Measurements from ENCODE around the gene NOTCH2. TPM values are rescaled to one million over a fixed set of nuclear protein-coding genes. Genes with fewer than 3 reads are reported as not detected.
A peak's percentile ranks its signal among the peaks of the same experiment; 100 is the strongest.

The NOTCH2 gene
- total RNA-seq, 1 donor from 2014 or later, result 180 TPM

DNA sequence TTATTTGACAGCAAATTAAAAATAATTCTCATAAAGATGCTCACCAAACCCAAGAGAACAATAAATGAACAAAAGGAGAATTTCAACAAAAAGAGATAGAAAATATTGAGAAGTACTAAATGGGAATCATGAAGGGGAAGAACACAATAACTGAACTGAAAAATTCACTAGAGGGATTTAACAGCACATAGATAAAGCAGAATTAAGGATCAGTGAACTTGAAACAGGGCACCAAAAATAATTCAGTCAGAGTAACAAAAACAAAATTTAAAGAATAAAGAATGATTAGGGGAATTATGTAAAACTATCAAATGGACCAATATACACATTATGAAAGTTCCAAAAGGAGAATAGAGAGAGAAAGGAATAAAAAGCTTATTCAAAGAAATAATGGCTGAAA lies 181.0 kb downstream of the NOTCH2 start:
- H3K27me3 Mint-ChIP-seq (ENCODE audit: unreplicated experiment), result peaks cover 3% of the 10 kb centered on the region
- H3K4me3 Mint-ChIP-seq (ENCODE audit: unreplicated experiment), result no peak overlapping the region
- H3K9me3 Mint-ChIP-seq (ENCODE audit: unreplicated experiment), result peaks cover 14% of the 10 kb centered on the region
- no peaks in the 10 kb centered on the region for H3K4me1 Mint-ChIP-seq (ENCODE audit: unreplicated experiment)
- TF ChIP-seq CTCF (IDR thresholded peaks at IDR 0.05), result no peak
- no peak overlapping the region for H3K27ac Mint-ChIP-seq (ENCODE audit: unreplicated experiment)
- no peaks in the 10 kb centered on the region for H3K36me3 Mint-ChIP-seq (ENCODE audit: unreplicated experiment)
- no peak for DNase-seq (ENCODE audit: extremely low spot score, unreplicated experiment)

- H3K9me3 Mint-ChIP-seq (ENCODE audit: unreplicated experiment), result peaks cover 14% of the 10 kb centered on the region
- no peak overlapping the region for H3K27ac Mint-ChIP-seq (ENCODE audit: unreplicated experiment)
- peaks cover 3% of the 10 kb centered on the region for H3K27me3 Mint-ChIP-seq (ENCODE audit: unreplicated experiment)
- no peaks in the 10 kb centered on the region for H3K36me3 Mint-ChIP-seq (ENCODE audit: unreplicated experiment)
- TF ChIP-seq CTCF (IDR thresholded peaks at IDR 0.05), result no peak
- H3K4me1 Mint-ChIP-seq (ENCODE audit: unreplicated experiment), result no peaks in the 10 kb centered on the region
- H3K4me3 Mint-ChIP-seq (ENCODE audit: unreplicated experiment), result no peak overlapping the region
- DNase-seq (ENCODE audit: extremely low spot score, unreplicated experiment), result no peak
These were observed 182.0 kb downstream of the NOTCH2 start for GRCh38 chr1:119887427-119887826.

DNA sequence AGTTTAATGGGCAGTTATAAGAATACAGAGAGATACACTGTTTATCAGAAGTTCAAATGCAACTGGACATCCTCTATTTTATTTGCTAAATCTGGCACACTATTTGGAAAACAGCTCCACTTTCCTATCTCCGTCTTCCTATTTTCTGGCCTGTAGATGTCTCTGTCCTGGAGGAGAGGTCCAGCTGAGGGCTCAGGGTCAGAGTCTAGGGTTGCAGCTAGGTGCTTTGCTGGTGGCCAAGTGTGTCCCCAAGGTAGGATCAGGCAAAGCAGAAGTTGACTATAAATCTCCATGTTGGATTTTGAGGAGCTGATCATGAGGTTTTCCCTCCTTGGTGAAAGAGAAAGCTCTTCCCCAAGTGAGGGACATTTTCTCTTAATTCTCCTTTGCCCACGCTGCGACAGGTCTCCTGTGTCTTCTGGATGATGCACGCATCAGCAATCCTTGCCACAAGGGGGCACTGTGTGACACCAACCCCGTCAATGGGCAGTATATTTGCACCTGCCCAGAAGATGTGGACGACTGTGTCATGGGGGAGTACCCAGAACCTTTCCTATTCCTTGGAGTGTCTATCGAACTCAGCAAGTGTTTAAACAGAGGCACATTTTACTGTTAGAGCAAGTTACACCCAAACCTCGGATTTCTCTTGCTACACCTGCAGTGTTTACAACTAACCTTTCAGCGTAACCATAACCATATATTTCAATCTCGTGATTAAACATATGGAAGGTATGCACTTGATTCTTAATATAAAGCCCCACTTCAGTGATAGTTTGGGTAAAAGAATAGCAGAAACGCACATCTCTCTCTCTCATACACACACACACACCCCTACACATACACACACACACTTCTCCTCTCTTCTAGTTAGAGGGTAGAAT lies 183.3 kb downstream of the NOTCH2 start:
- Mint-ChIP-seq H3K27me3 (ENCODE audit: unreplicated experiment) (peaks cover 3% of the 10 kb centered on the region), H3K36me3 (ENCODE audit: unreplicated experiment) (no peaks in the 10 kb centered on the region), H3K27ac (ENCODE audit: unreplicated experiment) (no peak overlapping the region), H3K4me3 (ENCODE audit: unreplicated experiment) (no peak overlapping the region), H3K4me1 (ENCODE audit: unreplicated experiment) (no peaks in the 10 kb centered on the region), H3K9me3 (ENCODE audit: unreplicated experiment) (peaks cover 14% of the 10 kb centered on the region)
- DNase-seq (ENCODE audit: extremely low spot score, unreplicated experiment), result no peak
- TF ChIP-seq CTCF (IDR thresholded peaks at IDR 0.05), result peak; percentile 78

GRCh38 chr1:119884711-119885110 lies 184.8 kb downstream of the NOTCH2 start:
- Mint-ChIP-seq H3K4me3 (ENCODE audit: unreplicated experiment) (no peak overlapping the region), H3K9me3 (ENCODE audit: unreplicated experiment) (peaks cover 14% of the 10 kb centered on the region), H3K4me1 (ENCODE audit: unreplicated experiment) (no peaks in the 10 kb centered on the region), H3K36me3 (ENCODE audit: unreplicated experiment) (no peaks in the 10 kb centered on the region), H3K27ac (ENCODE audit: unreplicated experiment) (no peak overlapping the region), H3K27me3 (ENCODE audit: unreplicated experiment) (peaks cover 12% of the 10 kb centered on the region)
- no peak for TF ChIP-seq CTCF (IDR thresholded peaks at IDR 0.05)
- no peak for DNase-seq (ENCODE audit: extremely low spot score, unreplicated experiment)

DNA sequence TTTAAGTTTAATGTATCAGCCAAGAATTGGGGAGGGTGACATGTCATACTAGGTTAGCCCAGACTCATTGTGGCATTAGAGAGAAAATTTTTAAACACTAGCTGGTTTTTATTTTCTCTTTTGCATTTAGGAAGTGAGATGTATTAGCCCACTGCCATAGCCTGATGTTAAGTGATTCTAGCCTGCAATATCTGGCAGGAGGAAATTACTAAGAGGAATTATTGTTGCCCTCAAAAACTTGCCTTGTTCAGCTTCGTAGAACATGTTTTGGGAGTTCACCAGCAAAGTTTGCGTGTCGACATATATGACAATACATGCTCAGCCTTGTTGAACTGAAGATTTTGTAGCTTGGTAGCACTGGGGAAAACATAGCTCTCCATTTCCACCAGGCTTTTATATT lies 185.6 kb downstream of the NOTCH2 start:
- Mint-ChIP-seq H3K27me3 (ENCODE audit: unreplicated experiment) (peaks cover 13% of the 10 kb centered on the region), H3K36me3 (ENCODE audit: unreplicated experiment) (no peaks in the 10 kb centered on the region), H3K9me3 (ENCODE audit: unreplicated experiment) (peaks cover 14% of the 10 kb centered on the region), H3K4me1 (ENCODE audit: unreplicated experiment) (no peaks in the 10 kb centered on the region), H3K27ac (ENCODE audit: unreplicated experiment) (no peak overlapping the region), H3K4me3 (ENCODE audit: unreplicated experiment) (no peak overlapping the region)
- no peak for TF ChIP-seq CTCF (IDR thresholded peaks at IDR 0.05)
- no peak for DNase-seq (ENCODE audit: extremely low spot score, unreplicated experiment)

Data from osteocyte (in vitro differentiated cells).